GM19238 (cell line): ENCODE data around the gene CCDC13.
A peak's percentile ranks its signal among the peaks of the same experiment; 100 is the strongest.

Source experiments
- DNase-seq: peaks from one replicate; pipeline ENCODE4 v3.0.0; 2011; ENCODE audit warnings: low spot score; ENCODE audit not compliant: insufficient read length

Gene CCDC13

DNA sequence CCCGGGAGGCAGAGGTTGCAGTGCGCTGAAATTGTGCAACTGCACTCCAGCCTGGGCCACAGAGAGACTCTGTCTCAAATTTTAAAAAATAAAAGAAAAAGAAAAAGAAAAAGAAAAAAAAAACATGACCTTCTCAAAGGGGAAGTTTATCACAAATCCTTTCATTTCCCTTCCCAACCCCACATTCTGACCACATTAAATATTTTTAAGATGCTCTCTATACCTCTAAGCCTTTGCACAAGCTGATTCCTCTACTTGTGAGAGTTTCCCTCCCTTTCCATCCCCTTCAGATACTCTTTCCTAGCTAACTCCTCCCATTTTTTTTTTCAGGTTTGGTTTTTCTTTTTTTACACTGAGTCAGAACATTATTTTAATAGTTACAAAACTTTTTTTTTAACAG lies 27.2 kb upstream of the CCDC13 start:
- DNase-seq: no peak

DNA sequence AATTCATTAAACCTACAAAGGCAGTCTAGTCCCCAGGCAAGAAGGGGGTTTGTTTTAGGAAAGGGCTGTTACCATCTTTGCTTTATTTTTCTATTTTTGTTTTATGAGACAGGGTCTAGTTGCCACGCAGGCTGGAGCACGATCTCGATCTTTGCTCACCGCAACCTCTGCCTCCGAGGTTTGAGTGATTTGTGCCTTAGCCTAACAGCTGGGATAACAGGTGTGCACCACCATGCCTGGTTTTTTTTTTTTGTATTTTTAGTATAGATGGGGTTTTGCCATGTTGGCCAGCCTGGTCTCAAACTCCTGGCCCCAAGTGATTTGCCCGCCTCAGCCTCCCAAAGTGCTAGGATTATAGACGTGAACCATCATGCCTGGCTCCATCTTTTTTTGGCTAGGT lies 26.3 kb upstream of the CCDC13 start:
- DNase-seq: no peak

DNA sequence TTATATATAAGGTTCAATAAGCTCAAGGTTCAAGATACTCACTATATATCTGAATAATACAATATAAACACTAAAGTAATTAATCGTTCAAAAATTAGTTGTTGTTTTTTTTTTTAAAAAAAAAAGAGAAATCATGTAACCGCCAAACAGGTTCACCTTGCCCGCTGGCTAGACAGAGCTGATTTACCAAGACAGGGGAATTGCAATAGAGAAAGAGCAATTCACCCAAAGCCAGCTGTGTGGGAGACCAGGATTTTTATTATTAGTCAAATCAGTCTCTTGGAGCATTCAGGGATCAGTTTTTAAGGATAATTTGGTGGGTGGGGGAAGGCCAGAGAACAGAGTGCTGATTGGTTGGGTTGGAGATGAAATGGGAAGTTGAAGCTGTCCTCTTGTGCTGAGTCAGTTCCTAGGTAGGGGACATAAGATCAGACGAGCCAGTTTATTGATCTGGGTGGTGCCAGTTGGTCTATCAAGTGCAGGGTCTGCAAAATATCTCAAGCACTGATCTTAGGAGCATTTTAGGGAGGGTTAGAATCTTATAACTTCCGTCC lies 23.4 kb upstream of the CCDC13 start:
- no peak for DNase-seq

DNA sequence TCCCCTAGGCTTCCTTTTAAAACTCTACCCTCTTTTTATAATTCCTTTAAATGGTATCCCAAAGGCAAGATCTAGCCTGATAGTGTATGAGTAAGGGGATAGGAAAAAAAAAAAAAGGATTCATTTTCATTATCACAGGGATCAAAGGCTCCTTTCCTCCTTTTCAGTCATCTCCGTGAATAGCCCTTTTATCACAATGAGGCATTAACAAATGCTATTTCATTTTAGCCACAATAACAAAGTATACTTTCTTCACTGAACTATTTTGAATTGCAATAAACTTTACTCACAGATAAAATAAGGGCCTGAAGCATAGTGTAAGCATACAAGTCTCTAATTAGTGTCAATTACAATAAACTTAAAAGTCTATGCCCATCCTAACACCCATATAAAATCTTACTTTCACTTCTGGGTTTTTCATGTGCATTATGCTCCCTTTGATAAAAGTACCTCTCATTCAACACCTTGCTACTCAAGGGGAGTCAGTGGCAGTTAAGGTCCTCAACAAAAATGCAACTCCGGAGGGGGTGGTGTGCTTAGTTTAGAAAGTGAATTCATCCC lies 22.6 kb upstream of the CCDC13 start:
- DNase-seq: no peak

DNA sequence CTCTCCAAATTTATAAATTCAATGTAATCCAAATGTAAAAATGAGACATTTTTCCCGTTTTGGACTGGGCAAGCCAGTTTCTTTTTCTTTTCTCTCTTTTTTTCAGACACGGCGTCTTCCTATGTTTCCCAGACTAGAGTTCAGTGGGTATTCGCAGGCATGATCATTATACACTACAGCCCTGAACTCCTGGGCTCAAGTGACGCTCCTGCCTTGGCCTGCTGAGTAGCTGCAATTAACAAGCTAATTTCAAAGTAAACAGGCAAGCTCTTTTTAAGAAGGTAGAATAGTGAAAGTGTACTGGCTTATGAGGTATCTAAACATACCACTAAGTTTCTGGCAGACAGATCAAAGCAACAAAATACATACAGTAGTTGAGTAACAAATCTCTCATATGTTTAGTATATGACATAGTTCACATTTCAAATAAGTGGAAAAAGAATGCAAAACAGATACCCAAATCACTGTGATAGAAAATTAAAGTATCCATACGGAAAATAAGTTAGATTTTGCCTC lies 17.7 kb upstream of the CCDC13 start:
- DNase-seq: no peak

DNA sequence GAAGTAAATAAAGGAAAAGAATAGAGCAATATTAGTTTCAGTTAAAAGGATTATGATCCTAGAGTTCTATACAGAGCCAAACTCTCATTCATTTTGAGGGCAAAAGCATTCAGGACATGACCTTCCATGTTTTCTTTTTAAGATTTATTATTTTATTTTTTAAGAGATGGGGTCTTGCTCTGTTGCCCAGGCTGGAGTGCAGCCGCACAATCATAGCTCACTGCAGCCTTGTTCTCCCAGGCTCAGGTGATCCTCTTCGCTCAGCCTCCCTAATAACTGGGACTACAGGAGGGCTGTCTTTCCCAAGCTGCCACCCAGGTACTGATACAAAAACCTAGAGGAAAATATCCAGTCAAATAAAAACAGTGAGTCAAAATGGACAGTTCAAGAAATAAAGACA lies 13.6 kb upstream of the CCDC13 start:
- DNase-seq: no peak

DNA sequence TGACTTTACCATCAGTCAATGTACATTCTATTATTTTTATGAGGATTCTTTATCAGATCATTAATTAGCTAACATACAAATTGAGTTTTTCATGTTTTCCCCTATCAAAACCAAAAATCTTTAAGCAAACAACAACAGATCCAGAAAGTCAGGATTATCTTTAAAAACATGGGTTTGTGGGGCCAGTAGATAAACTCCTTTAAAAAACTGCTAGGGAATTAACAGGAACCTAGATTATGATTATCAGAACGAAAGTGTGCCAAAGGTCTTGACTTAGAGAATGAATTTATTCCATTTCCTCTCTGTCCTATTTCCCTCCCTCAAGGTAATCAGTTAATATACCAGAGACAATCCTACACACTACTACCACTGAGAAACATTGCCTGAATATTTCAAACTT lies 13.2 kb upstream of the CCDC13 start:
- no peak for DNase-seq

DNA sequence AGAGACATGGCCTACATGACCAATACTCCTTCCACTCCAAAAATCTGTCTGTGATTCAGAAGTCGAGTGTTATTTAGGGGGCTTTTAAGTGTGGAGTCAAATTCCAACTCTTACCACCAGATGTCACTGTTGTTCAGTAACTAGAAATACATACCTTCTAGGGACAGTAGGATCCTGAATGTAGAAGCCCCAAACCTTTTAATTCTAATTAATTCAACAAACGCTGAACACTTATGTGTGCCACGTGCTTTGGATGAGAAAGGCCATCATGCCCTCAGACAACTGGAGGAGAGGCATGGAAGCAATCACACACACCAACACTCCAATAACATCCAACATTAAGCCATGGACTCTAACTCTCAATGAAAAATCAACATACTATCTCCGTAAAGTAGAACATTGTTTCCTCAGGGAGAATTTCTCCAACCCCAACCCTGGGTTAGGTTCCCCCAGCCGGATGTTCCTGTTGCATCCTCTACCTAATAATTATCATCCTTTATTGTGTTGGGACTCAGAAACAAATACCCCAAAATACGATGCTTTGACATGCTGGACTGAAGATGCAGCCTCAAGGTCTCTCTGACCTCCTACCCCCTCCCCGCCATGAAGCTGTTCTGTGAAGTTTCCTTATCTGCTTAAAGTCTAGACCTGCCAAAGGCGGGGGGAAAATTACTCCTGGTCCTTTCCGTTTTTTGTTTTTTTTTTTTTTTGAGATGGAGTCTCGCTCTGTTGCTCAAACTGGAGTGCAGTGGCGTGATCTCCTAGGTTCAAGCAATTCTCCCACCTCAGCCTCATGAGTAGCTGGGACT lies 8.0 kb upstream of the CCDC13 start:
- peak; percentile 27 for DNase-seq

DNA sequence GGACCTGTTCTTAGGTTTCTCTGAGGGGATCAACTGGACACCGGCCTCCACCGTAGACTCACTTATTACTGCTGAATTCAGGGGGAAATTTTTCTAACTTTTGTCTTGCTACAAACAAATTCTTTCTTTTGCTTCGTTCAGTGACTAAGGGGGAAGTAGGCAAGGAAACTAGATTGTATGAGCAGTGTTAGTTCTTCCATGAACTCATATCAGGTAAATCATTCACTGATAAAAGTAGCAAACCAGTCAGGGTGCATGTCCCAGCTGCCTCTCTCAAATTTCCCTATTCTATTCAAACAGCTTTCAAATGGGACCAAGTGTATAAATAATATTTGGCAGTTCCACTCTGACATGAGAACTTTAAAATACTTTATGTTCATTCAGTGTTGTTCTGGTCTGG lies 7.3 kb upstream of the CCDC13 start:
- no peak for DNase-seq

DNA sequence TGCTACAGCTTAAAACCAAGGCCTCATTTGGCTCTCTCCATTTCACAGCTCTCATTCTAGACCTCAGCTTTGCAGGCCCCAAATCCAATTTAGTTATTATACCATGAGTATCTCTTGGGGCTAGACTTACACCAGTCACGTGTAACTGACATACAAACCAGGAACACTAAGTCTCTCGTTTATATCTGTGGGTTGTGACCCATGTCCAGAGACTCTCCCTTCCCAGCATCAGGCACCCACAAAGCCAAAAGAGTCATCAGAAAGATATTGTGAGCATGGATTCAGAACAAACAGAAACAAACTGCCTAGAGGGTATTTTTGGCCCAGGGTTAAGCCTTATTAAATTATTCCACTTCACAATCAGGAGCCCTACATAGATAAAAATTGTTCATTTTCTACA lies 5.6 kb upstream of the CCDC13 start:
- DNase-seq: no peak

DNA sequence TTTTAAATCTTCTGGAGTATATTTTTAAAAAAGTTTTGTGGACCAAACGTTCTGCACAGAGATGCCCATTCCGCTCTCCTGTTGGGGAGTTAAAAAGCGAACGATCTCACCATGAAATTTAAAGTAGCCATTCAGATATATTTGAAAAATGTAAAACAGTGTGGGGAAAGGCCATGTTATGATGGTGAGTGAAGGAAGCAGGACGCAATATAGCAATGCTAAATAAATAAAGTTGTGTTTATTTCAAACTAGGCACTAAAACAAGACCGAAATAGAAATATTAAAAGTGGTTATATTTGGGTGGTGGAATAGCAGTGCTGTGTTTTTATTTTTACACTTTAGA lies 327 bp upstream of the CCDC13 start:
- DNase-seq: no peak

DNA sequence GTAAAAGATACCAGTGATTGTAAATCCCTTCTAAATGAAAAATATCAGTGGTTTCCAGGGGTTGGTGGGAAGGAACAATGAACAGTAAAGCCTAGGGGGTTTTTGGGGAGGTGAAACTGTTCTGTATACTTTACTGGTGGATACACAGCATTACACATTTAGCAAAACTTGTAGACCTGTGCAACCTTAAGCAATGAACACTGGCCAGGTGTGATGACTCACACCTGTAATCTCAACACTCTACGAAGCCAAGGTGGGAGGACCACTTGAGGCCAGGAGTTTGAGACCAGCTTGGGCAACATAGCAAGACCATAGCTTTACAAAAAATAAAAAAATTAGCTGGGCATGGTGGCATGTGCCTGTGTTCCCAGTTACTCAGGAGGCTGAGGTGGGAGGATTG lies 1.8 kb downstream of the CCDC13 start:
- DNase-seq: no peak

DNA sequence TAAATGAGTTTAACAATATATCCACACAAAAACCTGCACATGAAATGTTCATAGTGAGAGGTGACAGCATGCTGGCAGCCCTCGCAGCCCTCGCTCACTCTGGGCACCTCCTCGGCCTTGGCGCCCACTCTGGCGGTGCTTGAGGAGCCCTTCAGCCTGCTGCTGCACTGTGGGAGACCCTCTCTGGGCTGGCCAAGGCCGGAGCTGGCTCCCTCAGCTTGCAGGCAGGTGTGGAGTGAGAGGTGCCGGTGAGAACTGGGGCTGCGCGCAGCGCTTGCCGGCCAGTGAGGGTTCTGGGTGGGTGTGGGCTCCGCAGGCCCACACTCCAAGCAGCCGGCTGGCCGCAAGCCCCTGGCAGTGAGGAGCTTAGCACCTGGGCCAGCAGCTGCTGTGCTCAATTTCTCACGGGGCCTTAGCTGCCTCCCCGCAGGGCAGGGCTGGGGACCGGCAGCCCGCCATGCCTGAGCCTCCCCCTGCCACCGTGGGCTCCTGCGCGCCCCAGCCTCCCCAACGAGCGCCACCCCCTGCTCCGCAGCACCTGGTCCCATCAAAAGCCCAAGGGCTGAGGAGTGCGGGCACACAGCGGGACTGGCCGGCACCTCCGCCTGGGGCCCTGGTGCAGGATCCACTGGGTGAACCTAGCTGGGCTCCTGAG lies 3.4 kb downstream of the CCDC13 start:
- no peak for DNase-seq

DNA sequence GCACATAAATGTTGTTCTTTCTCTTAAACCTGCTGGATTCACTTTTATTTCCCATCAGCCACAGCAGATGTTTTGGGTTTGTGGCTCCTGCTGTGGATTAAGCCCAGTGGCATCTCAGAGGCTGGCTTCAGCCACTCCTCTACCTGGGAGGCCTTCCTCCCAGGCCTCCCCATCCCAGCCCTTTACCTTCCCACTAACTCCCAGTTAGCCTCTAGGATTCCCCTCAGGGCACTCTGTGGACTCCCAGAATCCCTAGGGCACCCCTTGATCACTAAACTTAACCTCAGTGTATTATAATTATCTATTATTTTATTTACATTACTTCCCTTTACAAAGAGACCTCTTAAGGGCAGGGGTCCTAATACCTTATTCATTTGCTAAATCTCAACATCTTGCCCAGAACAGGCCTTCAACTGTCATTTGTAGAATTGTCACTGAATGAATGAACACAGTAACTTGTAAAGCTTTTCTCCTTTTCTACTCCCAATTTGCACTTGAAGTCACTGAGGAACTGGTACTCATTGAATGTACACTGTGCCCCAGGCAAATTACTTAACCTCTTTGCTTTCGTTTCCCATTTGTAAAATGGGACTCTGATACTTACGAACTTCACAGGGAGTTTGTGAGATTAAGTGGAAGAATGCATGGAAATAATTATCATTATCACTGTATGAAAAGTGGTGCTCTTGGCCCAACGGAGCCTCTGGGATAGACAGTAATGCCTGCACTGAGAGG lies 8.3 kb downstream of the CCDC13 start:
- DNase-seq: no peak

DNA sequence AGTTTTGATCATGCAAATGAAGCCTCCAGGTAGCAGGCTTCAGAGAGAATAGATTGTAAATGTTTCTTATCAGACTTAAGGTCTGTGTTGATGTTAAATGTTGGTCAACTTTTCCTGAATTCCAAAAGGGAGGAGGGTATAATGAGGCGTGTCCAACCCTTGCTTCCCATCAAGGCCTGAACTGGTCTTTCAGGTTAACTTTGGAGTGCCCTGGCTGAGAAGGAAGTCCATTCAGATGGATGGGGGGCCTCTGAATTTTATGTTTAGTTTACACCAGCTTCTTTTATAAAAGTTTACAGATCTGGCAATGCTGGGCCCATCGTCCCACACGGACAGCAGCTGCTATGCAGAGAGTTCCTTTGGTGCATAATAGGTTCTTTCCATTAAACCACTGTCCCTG lies 8.9 kb downstream of the CCDC13 start:
- no peak for DNase-seq

DNA sequence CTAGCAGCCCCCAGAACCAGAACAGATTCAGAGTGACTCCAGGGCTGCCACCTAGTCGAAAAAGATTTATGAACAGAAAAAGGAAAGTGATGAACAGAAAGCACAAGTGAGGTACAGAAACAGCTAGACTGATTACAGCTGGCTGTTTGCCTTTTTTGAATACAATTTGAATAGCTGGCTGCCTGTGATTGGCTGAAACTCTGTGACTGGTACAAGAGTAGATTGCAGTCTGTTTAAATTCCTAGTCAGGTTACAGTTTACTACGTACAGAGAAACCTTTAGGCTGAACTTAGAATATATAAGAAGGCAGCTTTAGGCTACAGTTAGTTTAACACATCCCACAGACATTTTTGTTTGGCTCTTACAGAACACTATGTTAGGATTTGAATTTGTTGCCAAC lies 10.0 kb downstream of the CCDC13 start:
- DNase-seq: no peak

DNA sequence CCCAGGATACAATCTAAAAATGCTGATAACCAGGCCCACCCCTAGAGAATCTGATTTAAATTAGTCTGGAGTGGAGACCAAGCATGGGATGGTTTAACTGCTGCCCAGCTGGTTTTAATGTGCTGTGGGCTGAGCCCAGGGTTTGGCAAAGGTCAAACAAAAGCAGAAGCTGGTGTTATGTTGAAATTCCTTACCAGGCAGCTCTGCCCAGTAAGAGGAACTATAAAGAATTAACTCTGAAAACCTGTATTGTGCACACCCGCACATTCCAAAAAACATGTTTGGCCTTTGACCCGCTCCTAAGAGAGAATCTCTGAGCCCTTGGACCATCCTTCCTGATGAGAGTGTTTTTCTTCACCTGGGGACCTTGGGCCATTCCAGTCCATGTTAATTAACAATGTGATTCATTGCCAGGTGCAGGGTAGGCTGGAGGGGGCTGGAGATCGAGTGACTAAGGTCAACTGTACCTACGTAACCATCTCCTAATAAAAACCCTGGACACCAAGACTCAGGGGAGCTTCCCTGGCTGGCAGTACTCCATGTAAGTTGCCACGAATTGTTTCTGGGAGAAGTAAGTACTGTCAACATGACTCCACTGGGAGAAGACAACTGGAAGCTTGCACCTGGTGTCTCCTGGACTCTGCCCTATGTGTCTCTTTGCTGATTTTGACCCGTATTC lies 10.9 kb downstream of the CCDC13 start:
- no peak for DNase-seq

DNA sequence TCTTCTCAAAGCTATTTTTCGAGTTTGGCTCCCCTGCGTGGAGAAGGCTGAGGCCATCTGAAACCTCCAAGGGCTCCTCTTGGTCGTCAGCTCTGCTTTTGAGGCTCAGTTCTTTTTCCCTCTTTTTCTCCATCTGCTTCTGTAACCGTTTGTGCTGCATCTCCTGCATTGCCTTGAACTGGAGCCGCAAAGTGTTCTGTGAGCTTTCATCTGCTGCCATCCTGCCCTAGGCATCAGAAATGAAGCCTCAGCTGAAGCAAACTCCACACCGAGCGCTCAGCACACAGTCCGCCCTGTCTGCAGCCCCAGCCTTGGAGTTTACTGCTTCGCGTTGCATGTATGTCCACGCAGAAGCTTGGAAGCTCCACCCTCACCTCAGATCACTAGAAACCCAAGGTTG lies 14.9 kb downstream of the CCDC13 start:
- DNase-seq: no peak

DNA sequence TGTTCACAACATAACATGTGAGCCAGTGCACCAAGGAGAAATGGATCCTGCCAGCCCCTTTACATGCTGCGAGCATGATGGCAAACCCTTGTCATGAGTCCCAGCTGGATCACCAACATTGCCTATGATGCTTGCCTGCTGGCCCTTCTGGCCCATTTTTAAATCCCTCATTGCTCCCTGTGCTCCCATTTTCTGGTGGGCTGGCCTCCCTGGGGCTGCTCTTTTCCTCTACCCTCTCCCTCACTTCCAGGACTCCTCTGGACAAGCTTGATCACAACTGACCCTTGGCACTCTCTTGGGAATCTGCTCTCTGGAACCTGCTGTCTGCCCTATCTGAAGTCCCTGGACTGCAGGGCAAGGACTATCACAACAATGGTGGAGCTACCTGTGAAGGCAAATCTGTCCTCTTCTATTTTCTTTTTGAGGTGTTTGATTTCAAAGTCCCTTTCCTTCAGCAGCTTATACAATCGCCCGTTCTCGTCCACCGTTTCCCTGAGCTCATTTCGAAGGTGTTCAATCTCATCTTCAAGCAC lies 16.3 kb downstream of the CCDC13 start:
- DNase-seq: no peak

DNA sequence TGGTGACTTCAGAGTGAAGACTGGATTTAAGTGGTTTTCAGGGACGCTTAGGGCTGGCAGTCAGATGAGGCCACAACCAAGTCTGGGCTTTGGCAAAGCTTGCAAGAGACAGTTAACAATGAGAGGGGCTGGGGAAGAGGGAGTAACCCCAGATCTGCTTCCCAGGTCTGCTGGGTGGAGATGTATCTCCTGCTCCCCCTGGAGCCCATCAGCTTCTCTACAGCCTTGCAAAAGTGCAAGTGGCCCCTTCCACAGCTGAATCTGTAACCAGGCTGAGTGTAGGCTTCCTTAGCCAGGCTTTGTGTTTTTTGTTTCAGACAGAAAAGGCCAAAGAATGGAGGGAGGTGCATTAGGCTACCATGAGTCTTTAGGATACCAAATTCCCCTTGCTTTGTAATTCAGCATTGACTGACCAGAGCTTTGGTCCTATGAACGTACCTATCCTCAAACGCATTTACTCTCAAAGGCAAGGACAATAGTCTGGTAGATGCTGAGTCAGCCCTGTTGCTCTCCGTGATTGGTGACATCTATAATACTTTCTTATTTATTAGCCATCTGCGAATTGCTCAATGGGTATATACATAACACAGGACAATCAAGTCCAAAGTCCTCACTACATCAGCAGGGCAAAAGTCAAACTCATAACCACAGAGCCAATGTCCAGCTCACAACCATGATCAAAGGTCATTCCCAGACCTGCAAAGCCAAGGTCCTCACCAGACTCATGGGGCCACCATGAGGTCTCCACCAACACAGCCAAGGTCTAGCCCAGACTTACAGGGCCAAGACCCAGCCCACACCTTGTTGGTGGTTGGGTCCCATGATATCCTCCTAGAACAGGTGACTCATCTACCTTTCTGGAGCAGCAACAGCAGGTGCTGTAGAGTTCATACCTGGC lies 17.1 kb downstream of the CCDC13 start:
- no peak for DNase-seq
